ENCODE data around the gene NOX5.
"Not testable (repeated sequence)": the region's sequence is repeated elsewhere in the genome, so short reads cannot be mapped to it uniquely, and the experiment has no call there.

DNA sequence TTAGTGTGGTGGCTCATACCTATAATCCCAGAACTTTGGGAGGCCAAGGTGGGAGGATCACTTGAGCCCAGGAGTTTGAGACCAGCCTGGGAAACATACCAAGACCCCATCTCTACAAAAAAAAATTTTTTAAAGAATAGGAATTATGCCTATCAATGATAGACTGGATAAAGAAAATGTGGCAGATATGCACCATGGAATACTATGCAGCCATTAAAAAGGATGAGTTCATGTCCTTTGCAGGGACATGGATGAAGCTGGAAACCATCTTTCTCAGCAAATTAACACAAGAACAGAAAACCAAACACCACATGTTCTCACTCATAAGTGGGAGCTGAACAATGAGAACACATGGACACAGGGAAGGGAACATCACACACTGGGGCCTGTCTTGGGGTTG, 54.8 kb downstream of the NOX5 start:
- TF ChIP-seq POLR2A (IDR thresholded peaks at IDR 0.05; ENCODE audit: low read depth, low read length); MAFK (IDR thresholded peaks at IDR 0.05; ENCODE audit: low read depth, low read length); MAZ (IDR thresholded peaks at IDR 0.05; ENCODE audit: borderline replicate concordance, low read depth, low read length); NFE2L2 (IDR thresholded peaks at IDR 0.05; ENCODE audit: low read depth, low read length); RCOR1 (IDR thresholded peaks at IDR 0.05; ENCODE audit: insufficient replicate concordance, low read length): not testable (repeated sequence)
- TF ChIP-seq, protein P1, sequence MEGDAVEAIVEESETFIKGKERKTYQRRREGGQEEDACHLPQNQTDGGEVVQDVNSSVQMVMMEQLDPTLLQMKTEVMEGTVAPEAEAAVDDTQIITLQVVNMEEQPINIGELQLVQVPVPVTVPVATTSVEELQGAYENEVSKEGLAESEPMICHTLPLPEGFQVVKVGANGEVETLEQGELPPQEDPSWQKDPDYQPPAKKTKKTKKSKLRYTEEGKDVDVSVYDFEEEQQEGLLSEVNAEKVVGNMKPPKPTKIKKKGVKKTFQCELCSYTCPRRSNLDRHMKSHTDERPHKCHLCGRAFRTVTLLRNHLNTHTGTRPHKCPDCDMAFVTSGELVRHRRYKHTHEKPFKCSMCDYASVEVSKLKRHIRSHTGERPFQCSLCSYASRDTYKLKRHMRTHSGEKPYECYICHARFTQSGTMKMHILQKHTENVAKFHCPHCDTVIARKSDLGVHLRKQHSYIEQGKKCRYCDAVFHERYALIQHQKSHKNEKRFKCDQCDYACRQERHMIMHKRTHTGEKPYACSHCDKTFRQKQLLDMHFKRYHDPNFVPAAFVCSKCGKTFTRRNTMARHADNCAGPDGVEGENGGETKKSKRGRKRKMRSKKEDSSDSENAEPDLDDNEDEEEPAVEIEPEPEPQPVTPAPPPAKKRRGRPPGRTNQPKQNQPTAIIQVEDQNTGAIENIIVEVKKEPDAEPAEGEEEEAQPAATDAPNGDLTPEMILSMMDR (conservative IDR thresholded peaks at IDR 0.05; ENCODE audit: low read depth, low read length), result not testable (repeated sequence)
